Measurements from ENCODE around the gene GTF2I.
"Not testable (repeated sequence)": the region's sequence is repeated elsewhere in the genome, so short reads cannot be mapped to it uniquely, and the experiment has no call there.

DNA sequence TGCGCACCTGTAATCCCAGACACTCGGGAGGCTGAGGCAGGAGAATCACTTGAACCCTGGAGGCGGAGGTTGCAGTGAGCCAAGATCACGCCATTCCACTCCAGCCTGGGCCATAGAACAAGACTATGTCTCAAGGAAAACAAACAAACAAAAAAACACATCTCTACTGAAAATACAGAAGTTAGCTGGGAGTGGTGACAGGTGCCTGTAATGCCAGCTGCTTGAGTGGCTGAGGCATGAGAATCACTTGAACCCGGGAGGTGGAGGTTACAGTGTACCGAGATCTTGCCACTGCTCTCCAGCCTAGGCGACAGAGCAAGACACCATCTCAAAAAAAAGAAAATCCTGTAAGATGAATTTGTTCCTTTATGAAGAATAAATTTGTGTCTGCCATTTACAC, 9.5 kb downstream of the GTF2I start:
- TF ChIP-seq, protein P1, sequence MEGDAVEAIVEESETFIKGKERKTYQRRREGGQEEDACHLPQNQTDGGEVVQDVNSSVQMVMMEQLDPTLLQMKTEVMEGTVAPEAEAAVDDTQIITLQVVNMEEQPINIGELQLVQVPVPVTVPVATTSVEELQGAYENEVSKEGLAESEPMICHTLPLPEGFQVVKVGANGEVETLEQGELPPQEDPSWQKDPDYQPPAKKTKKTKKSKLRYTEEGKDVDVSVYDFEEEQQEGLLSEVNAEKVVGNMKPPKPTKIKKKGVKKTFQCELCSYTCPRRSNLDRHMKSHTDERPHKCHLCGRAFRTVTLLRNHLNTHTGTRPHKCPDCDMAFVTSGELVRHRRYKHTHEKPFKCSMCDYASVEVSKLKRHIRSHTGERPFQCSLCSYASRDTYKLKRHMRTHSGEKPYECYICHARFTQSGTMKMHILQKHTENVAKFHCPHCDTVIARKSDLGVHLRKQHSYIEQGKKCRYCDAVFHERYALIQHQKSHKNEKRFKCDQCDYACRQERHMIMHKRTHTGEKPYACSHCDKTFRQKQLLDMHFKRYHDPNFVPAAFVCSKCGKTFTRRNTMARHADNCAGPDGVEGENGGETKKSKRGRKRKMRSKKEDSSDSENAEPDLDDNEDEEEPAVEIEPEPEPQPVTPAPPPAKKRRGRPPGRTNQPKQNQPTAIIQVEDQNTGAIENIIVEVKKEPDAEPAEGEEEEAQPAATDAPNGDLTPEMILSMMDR (IDR thresholded peaks at IDR 0.05) = not testable (repeated sequence)
- TF ChIP-seq POLR2A (IDR thresholded peaks at IDR 0.05) = not testable (repeated sequence)
